DMS53 (cell line): ENCODE data around the gene CDC42BPB.

Experiments
- DNase-seq: peaks from one replicate; lab custom pipeline; 2025; lab: John Stamatoyannopoulos, UW

The CDC42BPB gene

GRCh38 chr14:102914474-102915291 lies 142.7 kb downstream of the CDC42BPB start:
- no peak for DNase-seq

GRCh38 chr14:102913341-102914211 lies 143.8 kb downstream of the CDC42BPB start:
- DNase-seq: no peak

- no peak for DNase-seq
Observed at GRCh38 chr14:102911991-102912761, 145.2 kb downstream of the CDC42BPB start.

GRCh38 chr14:102911541-102911951 lies 145.8 kb downstream of the CDC42BPB start:
- DNase-seq: no peak

- DNase-seq: no peak
Observed at GRCh38 chr14:102910442-102910841, 146.9 kb downstream of the CDC42BPB start.

GRCh38 chr14:102909911-102910310 lies 147.4 kb downstream of the CDC42BPB start:
- DNase-seq: no peak

- no peak for DNase-seq
Observed at GRCh38 chr14:102909462-102909861, 147.9 kb downstream of the CDC42BPB start.

GRCh38 chr14:102908766-102909455 lies 148.4 kb downstream of the CDC42BPB start:
- no peak for DNase-seq

GRCh38 chr14:102907980-102908730 lies 149.2 kb downstream of the CDC42BPB start:
- DNase-seq: no peak

GRCh38 chr14:102907303-102907844 lies 150.0 kb downstream of the CDC42BPB start:
- no peak for DNase-seq

- no peak for DNase-seq
Observed at GRCh38 chr14:102906616-102907302, 150.6 kb downstream of the CDC42BPB start.

- no peak for DNase-seq
Observed at GRCh38 chr14:102905116-102906108, 151.9 kb downstream of the CDC42BPB start.

GRCh38 chr14:102903889-102904512 lies 153.3 kb downstream of the CDC42BPB start:
- no peak for DNase-seq

GRCh38 chr14:102903248-102903888 lies 154.0 kb downstream of the CDC42BPB start:
- DNase-seq: no peak

GRCh38 chr14:102902523-102903247 lies 154.7 kb downstream of the CDC42BPB start:
- DNase-seq: no peak

GRCh38 chr14:102902086-102902485 lies 155.3 kb downstream of the CDC42BPB start:
- no peak for DNase-seq

- DNase-seq: no peak
Observed at GRCh38 chr14:102901633-102902032, 155.7 kb downstream of the CDC42BPB start.
